ENCODE results near the gene HPS4.

Gene HPS4

DNA sequence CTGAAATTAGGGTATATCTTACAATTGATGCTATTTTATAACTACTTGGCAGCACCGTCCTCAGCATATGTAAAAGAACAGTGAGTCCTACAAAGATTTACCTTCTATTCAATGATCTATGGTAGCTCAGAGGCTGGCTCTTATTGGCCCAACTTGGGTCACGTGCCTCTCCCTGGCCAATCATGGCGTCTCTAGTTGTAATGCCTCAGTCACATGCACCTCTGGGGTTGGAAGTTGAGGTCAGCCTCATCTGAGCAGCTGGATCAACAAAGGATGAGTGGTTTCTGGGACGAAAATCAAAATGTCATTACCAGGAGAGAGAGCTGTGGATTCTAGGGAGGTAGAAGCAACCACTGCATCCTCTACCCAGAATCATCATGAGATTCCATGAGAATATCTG, 77.5 kb downstream of the HPS4 start:
- no peak for DNase-seq

GRCh38 chr22:26404851-26405421, 78.6 kb downstream of the HPS4 start:
- no peak for DNase-seq

GRCh38 chr22:26401726-26402125, 81.9 kb downstream of the HPS4 start:
- no peak for DNase-seq

Measured in retina (tissue), 1 donor.